Caco-2 (cell line): ENCODE measurements around the gene MINK1. TPM values are rescaled to one million over a fixed set of nuclear protein-coding genes. Genes with fewer than 3 reads are reported as not detected.

Experiments
- BruUV-seq: library from RNA; stranded (reverse); fragments of 400-500 nt; replicated peaks from 2 replicates; lab custom pipeline; 2021; lab: Mats Ljungman, UMichigan
- CTCF ChIA-PET: fragments of 300-600 bp; sonication (Branson Sonifier 250); formaldehyde crosslinking; loops from one replicate; lab custom pipeline; 2022; ENCODE audit warnings: antibody characterized with exemption; lab: Charles Lee
- POLR2A ChIA-PET: fragments of 300-600 bp; sonication (Branson Sonifier 250); formaldehyde crosslinking; loops from one replicate; lab custom pipeline; 2022; ENCODE audit warnings: antibody characterized with exemption; lab: Charles Lee
- DNase-seq, 2 experiments: peaks; one replicate each; pipeline versions ENCODE4 v3.0.0 to v3.0.0-alpha.2; 2020 to 2022
- H3K27me3 ChIP-seq: replicated peaks from 2 replicates; pipeline ENCODE4 v1.6.0; 2011; ENCODE audit warnings: low read length; ENCODE audit not compliant: control insufficient read depth, insufficient read depth
- H3K36me3 ChIP-seq: 2 replicates; pipeline ENCODE4 v1.5.1; 2011; ENCODE audit warnings: low read length; ENCODE audit not compliant: control insufficient read depth, insufficient read depth
- H3K4me1 ChIP-seq: fragments of 250-450 bp; sonication (Bioruptor Pico); 2 replicates; pipeline ENCODE4 v1.5.1; 2020; ENCODE audit warnings: mild to moderate bottlenecking
- H3K4me3 ChIP-seq: 2 replicates; pipeline ENCODE4 v1.5.1; 2011; ENCODE audit warnings: low read depth, mild to moderate bottlenecking, control low read depth, low read length
- H3K9me3 ChIP-seq: fragments of 250-450 bp; sonication (Bioruptor Pico); 2 replicates; pipeline ENCODE4 v1.5.1; 2020; ENCODE audit warnings: mild to moderate bottlenecking, moderate library complexity
- H3K27ac Mint-ChIP-seq: one replicate; pipeline ENCODE4 v1.8.0; 2022; ENCODE audit warnings: mixed read lengths; ENCODE audit not compliant: unreplicated experiment
- H3K27me3 Mint-ChIP-seq: one replicate; pipeline ENCODE4 v1.8.0; 2022; ENCODE audit warnings: mixed read lengths; ENCODE audit not compliant: insufficient read depth, unreplicated experiment
- H3K36me3 Mint-ChIP-seq: one replicate; pipeline ENCODE4 v1.8.0; 2022; ENCODE audit warnings: mild to moderate bottlenecking, mixed read lengths; ENCODE audit not compliant: insufficient read depth, unreplicated experiment
- H3K4me1 Mint-ChIP-seq: one replicate; pipeline ENCODE4 v1.8.0; 2022; ENCODE audit warnings: low read depth, mixed read lengths; ENCODE audit not compliant: unreplicated experiment
- H3K4me3 Mint-ChIP-seq: one replicate; pipeline ENCODE4 v1.8.0; 2022; ENCODE audit warnings: mild to moderate bottlenecking, moderate library complexity, mixed read lengths; ENCODE audit not compliant: unreplicated experiment
- H3K9me3 Mint-ChIP-seq: one replicate; pipeline ENCODE4 v1.8.0; 2022; ENCODE audit warnings: mixed read lengths; ENCODE audit not compliant: unreplicated experiment
- intact Hi-C: fragments of 100-400 bp; cut with micrococcal nuclease; formaldehyde crosslinking; loops from one replicate; pipeline ENCODE4 v1.10.0; 2022; ENCODE audit not compliant: unreplicated experiment
- total RNA-seq: library from RNA; stranded (reverse); gene quantifications from 2 replicates; pipeline ENCODE4 v1.2.3, GENCODE V29; 2022
- TF ChIP-seq, protein P1 (sequence below), 2 experiments: fragments of 200-600 bp in 1 of 2; IDR thresholded peaks; 1 replicate in 1 of 2; 2 replicates in 1 of 2; pipeline versions ENCODE4 v1.5.1 to v1.8.0; 2011 to 2022; ENCODE audit warnings: antibody characterized with exemption in 1 of 2, control low read depth in 1 of 2, inconsistent platforms in 1 of 2, low read depth in 1 of 2, low read length in 1 of 2, mild to moderate bottlenecking in 1 of 2, moderate library complexity in 1 of 2; ENCODE audit not compliant: insufficient read depth in 1 of 2, severe bottlenecking in 1 of 2, unreplicated experiment in 1 of 2

The MINK1 gene
- total RNA-seq, 1 experiment from 2014 or later = 47.7 TPM

DNA sequence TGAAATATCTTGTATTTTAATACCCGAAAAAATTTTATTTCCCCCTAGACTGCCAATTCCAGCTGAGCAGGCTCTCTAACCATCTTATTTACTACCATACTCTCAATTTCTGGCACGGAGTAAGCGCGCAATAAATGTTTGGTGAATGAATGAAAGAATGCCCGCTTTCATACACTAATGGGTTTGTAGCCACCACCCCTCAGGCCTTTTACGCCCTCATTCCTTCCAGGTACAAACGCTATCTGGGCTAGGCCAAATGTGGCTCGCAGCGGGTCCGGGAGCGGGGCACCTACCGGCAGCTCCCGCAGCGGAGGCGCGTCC is 26.7 kb upstream of the MINK1 start:
- Histone ChIP-seq H3K27me3 (no peaks in the 10 kb centered on the region), H3K4me1 (no peaks in the 10 kb centered on the region), H3K4me3 (peak overlapping the region; percentile 55), H3K9me3 (no peaks in the 10 kb centered on the region), H3K36me3 (no peaks in the 10 kb centered on the region)
- H3K4me1 Mint-ChIP-seq = no peaks in the 10 kb centered on the region
- ChIA-PET POLR2A (interaction anchor here (0.5 to 1.0 kb wide), 3 partner anchors 10 to 144 kb away, joined by 4 to 5 read pairs (median 4); partner anchors contain the start of gene PSMB6), CTCF (interaction anchor here (0.5 to 1.6 kb wide), 3 partner anchors 16 to 110 kb away, joined by 3 to 9 read pairs (median 4); partner anchors contain the start of gene ARRB2)
- no peak for DNase-seq
- no peaks in the 10 kb centered on the region for H3K9me3 Mint-ChIP-seq
- no TSS peak for BruUV-seq
- H3K27me3 Mint-ChIP-seq = no peaks in the 10 kb centered on the region
- H3K36me3 Mint-ChIP-seq = peaks cover 15% of the 10 kb centered on the region
- intact Hi-C loops = no loop called here
- TF ChIP-seq, protein P1, sequence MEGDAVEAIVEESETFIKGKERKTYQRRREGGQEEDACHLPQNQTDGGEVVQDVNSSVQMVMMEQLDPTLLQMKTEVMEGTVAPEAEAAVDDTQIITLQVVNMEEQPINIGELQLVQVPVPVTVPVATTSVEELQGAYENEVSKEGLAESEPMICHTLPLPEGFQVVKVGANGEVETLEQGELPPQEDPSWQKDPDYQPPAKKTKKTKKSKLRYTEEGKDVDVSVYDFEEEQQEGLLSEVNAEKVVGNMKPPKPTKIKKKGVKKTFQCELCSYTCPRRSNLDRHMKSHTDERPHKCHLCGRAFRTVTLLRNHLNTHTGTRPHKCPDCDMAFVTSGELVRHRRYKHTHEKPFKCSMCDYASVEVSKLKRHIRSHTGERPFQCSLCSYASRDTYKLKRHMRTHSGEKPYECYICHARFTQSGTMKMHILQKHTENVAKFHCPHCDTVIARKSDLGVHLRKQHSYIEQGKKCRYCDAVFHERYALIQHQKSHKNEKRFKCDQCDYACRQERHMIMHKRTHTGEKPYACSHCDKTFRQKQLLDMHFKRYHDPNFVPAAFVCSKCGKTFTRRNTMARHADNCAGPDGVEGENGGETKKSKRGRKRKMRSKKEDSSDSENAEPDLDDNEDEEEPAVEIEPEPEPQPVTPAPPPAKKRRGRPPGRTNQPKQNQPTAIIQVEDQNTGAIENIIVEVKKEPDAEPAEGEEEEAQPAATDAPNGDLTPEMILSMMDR (IDR thresholded peaks at IDR 0.05; ENCODE audit: insufficient read depth in 1 of 2, low read depth in 1 of 2, low read length in 1 of 2, severe bottlenecking in 1 of 2, unreplicated experiment in 1 of 2) = no peak
- no peak overlapping the region for H3K27ac Mint-ChIP-seq
- H3K4me3 Mint-ChIP-seq = peak overlapping the region; percentile 51

DNA sequence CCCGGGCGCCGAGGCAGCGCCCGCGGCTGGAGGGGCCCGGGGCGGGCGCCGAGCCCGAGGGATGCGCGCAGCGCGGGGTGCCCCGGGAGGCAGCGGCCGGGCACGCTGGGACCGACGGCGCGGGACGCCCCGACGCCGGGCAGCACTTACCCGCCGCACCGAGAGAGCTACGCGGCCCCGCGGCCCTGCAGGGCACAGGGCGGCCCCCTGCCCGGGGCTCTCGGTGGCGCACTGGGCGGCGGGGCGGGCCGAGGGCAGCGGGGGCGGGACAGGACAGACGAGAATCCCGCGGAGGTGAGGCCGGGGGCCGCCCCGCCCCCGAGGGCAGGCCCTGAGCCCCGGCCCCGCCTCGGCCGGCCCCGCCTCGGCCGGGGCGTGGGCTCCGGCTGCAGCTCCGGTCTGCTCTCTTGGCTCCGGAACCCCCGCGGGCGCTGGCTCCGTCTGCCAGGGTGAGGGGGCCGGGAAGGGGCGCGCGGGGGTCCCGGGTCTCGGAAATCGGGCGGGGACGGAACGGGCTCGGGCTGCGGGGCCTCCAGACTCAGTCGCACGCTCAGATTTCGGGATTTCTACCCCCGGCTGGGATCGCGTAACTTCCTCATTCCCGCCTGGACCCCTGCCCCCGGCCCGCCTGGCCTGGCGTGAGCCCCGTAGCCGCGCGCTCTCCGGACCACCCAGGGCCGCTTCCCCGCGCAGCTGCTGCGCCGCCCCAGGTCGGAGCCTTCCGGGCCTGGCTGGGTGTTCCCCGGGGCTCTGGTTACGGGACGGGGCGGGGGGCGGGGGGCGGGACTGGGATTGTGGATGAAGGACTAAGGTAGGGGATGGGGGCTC is 26.1 kb upstream of the MINK1 start, which contains the start of gene PLD2:
Gene PLD2, plus strand, starts transcription at position 376 of the 828 bp plus-strand sequence. CDS start 621 bp downstream, outside the sequence.
- Histone ChIP-seq H3K9me3 (no peaks in the 10 kb centered on the region), H3K4me3 (peak within 1 kb of the TSS; percentile 57), H3K27me3 (no peaks in the 10 kb centered on the region), H3K36me3 (no peaks in the 10 kb centered on the region), H3K4me1 (no peaks in the 10 kb centered on the region)
- CTCF ChIA-PET = interaction anchor here (0.5 to 1.6 kb wide), 3 partner anchors 17 to 111 kb away, joined by 3 to 9 read pairs (median 4); partner anchors contain the start of gene ARRB2
- POLR2A ChIA-PET = interaction anchor here (0.5 to 1.0 kb wide), 3 partner anchors 11 to 143 kb away, joined by 4 to 5 read pairs (median 4); partner anchors contain the start of gene PSMB6
- DNase-seq = peak; percentile 77 to 89
- Mint-ChIP-seq H3K4me1 (no peaks in the 10 kb centered on the region), H3K36me3 (peaks cover 15% of the 10 kb centered on the region), H3K27me3 (no peaks in the 10 kb centered on the region), H3K27ac (no peak within 1 kb of the TSS), H3K9me3 (no peaks in the 10 kb centered on the region), H3K4me3 (peak within 1 kb of the TSS; percentile 74)
- no TSS peak for BruUV-seq
- TF ChIP-seq, protein P1 (IDR thresholded peaks at IDR 0.05; ENCODE audit: insufficient read depth in 1 of 2, low read depth in 1 of 2, low read length in 1 of 2, severe bottlenecking in 1 of 2, unreplicated experiment in 1 of 2) = no peak
- intact Hi-C loops = no loop called here

DNA sequence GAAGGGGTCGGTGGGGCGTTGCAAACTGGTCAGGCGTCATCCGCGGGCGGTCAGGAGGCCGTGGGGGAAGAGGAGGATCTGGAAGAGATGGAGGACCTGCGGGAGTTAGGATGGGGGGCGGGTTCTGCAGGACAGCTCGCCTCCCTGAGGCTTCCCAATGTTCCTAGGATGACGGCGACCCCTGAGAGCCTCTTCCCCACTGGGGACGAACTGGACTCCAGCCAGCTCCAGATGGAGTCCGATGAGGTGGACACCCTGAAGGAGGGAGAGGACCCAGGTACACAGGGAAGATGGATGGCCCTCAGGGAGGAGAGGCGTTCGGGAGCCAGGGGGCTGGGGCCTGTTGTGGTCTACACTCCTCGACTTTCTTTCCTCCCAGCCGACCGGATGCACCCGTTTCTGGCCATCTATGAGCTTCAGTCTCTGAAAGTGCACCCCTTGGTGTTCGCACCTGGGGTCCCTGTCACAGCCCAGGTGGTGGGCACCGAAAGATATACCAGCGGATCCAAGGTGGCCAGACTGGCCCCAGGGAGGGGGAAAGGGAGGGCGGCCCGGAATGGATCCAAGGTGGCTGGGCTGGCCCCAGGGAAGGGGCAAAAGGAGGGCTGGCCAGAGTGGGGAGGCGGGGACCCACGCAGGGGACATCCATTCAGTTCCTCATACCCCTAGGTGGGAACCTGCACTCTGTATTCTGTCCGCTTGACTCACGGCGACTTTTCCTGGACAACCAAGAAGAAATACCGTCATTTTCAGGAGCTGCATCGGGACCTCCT is 25.3 kb upstream of the MINK1 start:
- Mint-ChIP-seq H3K4me1 (no peaks in the 10 kb centered on the region), H3K27ac (no peak overlapping the region), H3K4me3 (peak overlapping the region; percentile 74), H3K9me3 (no peaks in the 10 kb centered on the region), H3K27me3 (no peaks in the 10 kb centered on the region), H3K36me3 (peaks cover 21% of the 10 kb centered on the region)
- Histone ChIP-seq H3K36me3 (no peaks in the 10 kb centered on the region), H3K4me3 (peak overlapping the region; percentile 57), H3K4me1 (no peaks in the 10 kb centered on the region), H3K27me3 (no peaks in the 10 kb centered on the region), H3K9me3 (no peaks in the 10 kb centered on the region)
- TF ChIP-seq, protein P1 (IDR thresholded peaks at IDR 0.05; ENCODE audit: insufficient read depth in 1 of 2, low read depth in 1 of 2, low read length in 1 of 2, severe bottlenecking in 1 of 2, unreplicated experiment in 1 of 2) = no peak
- ChIA-PET POLR2A (no interaction called here), CTCF (no interaction called here)
- intact Hi-C loops = no loop called here
- BruUV-seq = TSS peak; percentile 29
- no peak for DNase-seq
